ENCODE data around the gene CFAP251. TPM values are rescaled to one million over a fixed set of nuclear protein-coding genes. Genes with fewer than 3 reads are reported as not detected.
A peak's percentile ranks its signal among the peaks of the same experiment; 100 is the strongest.

The CFAP251 gene
- total and polyA plus RNA-seq, 2 of the 13 experiments (the other 11 are each of a cell fraction or from before 2014, with no cell fraction given), result 0.30 to 0.42 TPM

DNA sequence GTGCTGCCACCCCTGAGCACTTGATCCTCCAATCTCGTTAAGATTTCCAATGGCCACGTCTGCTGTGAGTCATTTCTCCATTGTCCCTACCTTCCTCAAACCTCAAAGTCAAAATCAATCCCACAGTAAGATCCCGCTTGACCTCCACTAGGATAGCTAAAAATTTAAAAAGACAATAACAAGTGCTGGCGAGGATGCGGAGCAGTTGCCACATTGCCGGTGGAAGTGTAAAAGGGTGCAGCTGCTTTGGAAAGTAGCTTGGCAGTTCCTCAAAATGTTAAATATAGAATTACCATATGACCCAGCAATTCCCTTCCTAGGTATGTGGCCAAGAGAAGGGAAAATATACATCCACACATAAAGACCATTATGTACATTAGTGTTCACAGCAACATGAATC is 93.8 kb downstream of the CFAP251 start:
- POLR2A ChIA-PET, result no interaction called here

DNA sequence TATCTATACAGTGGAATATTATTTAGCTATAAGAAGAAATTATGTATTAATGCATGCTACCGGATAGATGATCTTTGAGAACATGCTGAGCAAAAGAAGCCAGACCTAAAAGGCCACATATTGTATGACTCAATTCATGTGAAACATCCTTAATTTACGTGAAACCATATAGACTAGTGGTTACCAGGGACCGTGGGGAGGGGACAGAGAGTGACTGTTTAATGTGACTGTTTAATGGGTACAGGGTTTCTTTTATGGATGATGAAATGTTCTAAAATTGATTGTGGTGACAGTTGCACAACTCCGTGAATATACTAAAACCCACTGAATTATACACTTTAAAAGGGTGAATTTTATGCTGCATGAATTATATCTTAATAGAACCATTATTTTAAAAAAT is 94.7 kb downstream of the CFAP251 start:
- Histone ChIP-seq H3K27me3 (ENCODE audit: control insufficient read depth in 1 of 2, insufficient read depth in 2 of 2, low read length in 2 of 2) (peaks cover 0 to 8% of the 10 kb centered on the region in 2 experiments; a peak in 3 of 5 replicates), H3K79me2 (ENCODE audit: insufficient read depth, low read length) (no peaks in the 10 kb centered on the region), H3K4me3 (replicated peaks in 1 of 3; ENCODE audit: insufficient read depth in 1 of 3, low read depth in 2 of 3, low read length in 3 of 3) (no peak overlapping the region), H4K20me1 (ENCODE audit: insufficient read depth, low read length) (no peaks in the 10 kb centered on the region), H3K9ac (ENCODE audit: insufficient read depth, low read depth, low read length) (no peak overlapping the region), H3K9me3 (ENCODE audit: low read length) (no peaks in the 10 kb centered on the region), H3K36me3 (replicated peaks in 1 of 2; ENCODE audit: control insufficient read depth in 1 of 2, insufficient read depth in 2 of 2, low read length in 2 of 2) (no peaks in the 10 kb centered on the region), H3K27ac (ENCODE audit: extremely low read length, insufficient read depth, low read length) (no peak overlapping the region), H3K4me2 (ENCODE audit: low read depth, low read length) (no peak overlapping the region), H2AFZ (ENCODE audit: low read length) (no peak overlapping the region), H3K4me1 (ENCODE audit: insufficient read depth, low read length) (peaks cover 4% of the 10 kb centered on the region)
- ChIA-PET POLR2A (interaction anchor here (0.9 kb wide), 1 partner anchor 11 kb away, joined by 4 read pairs; no protein-coding TSS in a partner anchor), CTCF (ENCODE audit: low intra/inter-chr PET ratio, low total read pairs) (no interaction called here)
- WGBS (ENCODE audit: low lambda C conversion rate), result 58% methylated on average over 4 of the region's 4 CpGs
- TF ChIP-seq, protein P1, sequence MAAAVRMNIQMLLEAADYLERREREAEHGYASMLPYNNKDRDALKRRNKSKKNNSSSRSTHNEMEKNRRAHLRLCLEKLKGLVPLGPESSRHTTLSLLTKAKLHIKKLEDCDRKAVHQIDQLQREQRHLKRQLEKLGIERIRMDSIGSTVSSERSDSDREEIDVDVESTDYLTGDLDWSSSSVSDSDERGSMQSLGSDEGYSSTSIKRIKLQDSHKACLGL (CRISPR knock-in tag; IDR thresholded peaks at IDR 0.05), result no peak
- no peak for TF ChIP-seq EED (CRISPR knock-in tag; IDR thresholded peaks at IDR 0.05)
- TF ChIP-seq, protein P2, sequence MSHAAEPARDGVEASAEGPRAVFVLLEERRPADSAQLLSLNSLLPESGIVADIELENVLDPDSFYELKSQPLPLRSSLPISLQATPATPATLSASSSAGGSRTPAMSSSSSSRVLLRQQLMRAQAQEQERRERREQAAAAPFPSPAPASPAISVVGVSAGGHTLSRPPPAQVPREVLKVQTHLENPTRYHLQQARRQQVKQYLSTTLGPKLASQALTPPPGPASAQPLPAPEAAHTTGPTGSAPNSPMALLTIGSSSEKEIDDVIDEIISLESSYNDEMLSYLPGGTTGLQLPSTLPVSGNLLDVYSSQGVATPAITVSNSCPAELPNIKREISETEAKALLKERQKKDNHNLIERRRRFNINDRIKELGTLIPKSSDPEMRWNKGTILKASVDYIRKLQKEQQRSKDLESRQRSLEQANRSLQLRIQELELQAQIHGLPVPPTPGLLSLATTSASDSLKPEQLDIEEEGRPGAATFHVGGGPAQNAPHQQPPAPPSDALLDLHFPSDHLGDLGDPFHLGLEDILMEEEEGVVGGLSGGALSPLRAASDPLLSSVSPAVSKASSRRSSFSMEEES (CRISPR knock-in tag; IDR thresholded peaks at IDR 0.05), result no peak
- TF ChIP-seq REXO4 (CRISPR knock-in tag; IDR thresholded peaks at IDR 0.05; ENCODE audit: borderline replicate concordance), result no peak
- TF ChIP-seq PPARG (CRISPR knock-in tag; conservative IDR thresholded peaks at IDR 0.05), result no peak
- no peak for TF ChIP-seq TEAD2 (CRISPR knock-in tag; IDR thresholded peaks at IDR 0.05)
- BruUV-seq (replicated peaks), result no TSS peak
- FAIRE-seq (no peak), ATAC-seq (no peak), DNase-seq (ENCODE audit: low spot score) (no peak)
- intact Hi-C loops (cut with micrococcal nuclease; ENCODE audit: unreplicated experiment), result no loop called here
- in situ Hi-C loops (cut with HindIII; ENCODE audit: extremely low pct_ligation_motif_present, low pct_unique_long_range_greater_than_20kb), result no loop called here

More for the DNA sequence above, 93.8 kb downstream of the CFAP251 start:
- 54% methylated on average over 6 of the region's 6 CpGs for WGBS (ENCODE audit: low lambda C conversion rate)
- H3K79me2 ChIP-seq (ENCODE audit: insufficient read depth, low read length), result no peaks in the 10 kb centered on the region
- no peaks in the 10 kb centered on the region for H4K20me1 ChIP-seq (ENCODE audit: insufficient read depth, low read length)
- no peak overlapping the region for H3K27ac ChIP-seq (ENCODE audit: extremely low read length, insufficient read depth, low read length)
- FAIRE-seq (no peak), ATAC-seq (no peak), DNase-seq (ENCODE audit: low spot score) (no peak)
- H3K36me3 ChIP-seq (replicated peaks in 1 of 2; ENCODE audit: control insufficient read depth in 1 of 2, insufficient read depth in 2 of 2, low read length in 2 of 2), result no peaks in the 10 kb centered on the region
- no peak overlapping the region for H3K4me2 ChIP-seq (ENCODE audit: low read depth, low read length)
- H3K4me3 ChIP-seq (replicated peaks in 1 of 3; ENCODE audit: insufficient read depth in 1 of 3, low read depth in 2 of 3, low read length in 3 of 3), result no peak overlapping the region
- in situ Hi-C loops (cut with HindIII; ENCODE audit: extremely low pct_ligation_motif_present, low pct_unique_long_range_greater_than_20kb), result no loop called here
- no peaks in the 10 kb centered on the region; the same call in 1 of the 2 replicates for H3K4me1 ChIP-seq (ENCODE audit: insufficient read depth, low read length)
- H3K9me3 ChIP-seq (ENCODE audit: low read length), result no peaks in the 10 kb centered on the region
- BruUV-seq (replicated peaks), result no TSS peak
- TF ChIP-seq KLF6 (CRISPR knock-in tag; IDR thresholded peaks at IDR 0.05) (no peak), ZNF7 (CRISPR knock-in tag; IDR thresholded peaks at IDR 0.05) (peak; percentile 93), ZNF564 (CRISPR knock-in tag; IDR thresholded peaks at IDR 0.05) (no peak)
- no peak overlapping the region for H2AFZ ChIP-seq (ENCODE audit: low read length)
- H3K27me3 ChIP-seq (ENCODE audit: control insufficient read depth in 1 of 2, insufficient read depth in 2 of 2, low read length in 2 of 2), result peaks cover 0 to 17% of the 10 kb centered on the region in 2 experiments; a peak in 3 of 5 replicates
- CTCF ChIA-PET (ENCODE audit: low intra/inter-chr PET ratio, low total read pairs), result no interaction called here
- intact Hi-C loops (cut with micrococcal nuclease; ENCODE audit: unreplicated experiment), result no loop called here
- no peak overlapping the region for H3K9ac ChIP-seq (ENCODE audit: insufficient read depth, low read depth, low read length)
